GM12892 (cell line): ENCODE data around the gene CRAMP1.

Source experiments
- POLR2A ChIP-seq: IDR thresholded peaks from 2 replicates; pipeline ENCODE4 v1.6.1; 2011; ENCODE audit warnings: low read depth, low read length, control low read depth
- POLR2AphosphoS5 ChIP-seq: IDR thresholded peaks from 2 replicates; pipeline ENCODE4 v1.6.1; 2011; ENCODE audit warnings: low read depth, low read length, control low read depth
- TAF1 ChIP-seq: IDR thresholded peaks from 2 replicates; pipeline ENCODE4 v1.6.1; 2011; ENCODE audit warnings: low read depth, mild to moderate bottlenecking, control low read depth, low read length, borderline replicate concordance

DNA sequence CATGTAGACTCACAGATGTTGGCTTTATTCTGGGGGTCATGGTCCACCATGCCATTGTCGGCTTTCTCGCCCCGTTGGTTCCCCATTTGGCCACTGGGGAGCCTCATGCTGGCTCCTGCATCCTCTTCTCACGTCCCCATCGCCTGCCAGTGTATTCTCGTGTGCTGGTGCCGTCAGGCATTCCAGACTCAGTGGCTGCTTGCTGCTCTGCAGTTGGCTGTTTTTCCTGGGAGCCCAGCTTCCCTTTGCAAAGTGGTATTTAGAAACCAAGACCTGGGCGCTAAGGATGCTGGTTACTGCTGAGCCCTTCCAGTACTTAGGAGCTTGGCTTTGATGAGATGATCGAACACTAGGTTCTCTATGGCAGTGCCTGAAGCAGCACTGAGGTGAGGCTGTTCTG is 19.1 kb downstream of the CRAMP1 start:
- no peak for TF ChIP-seq POLR2AphosphoS5
- no peak for TF ChIP-seq POLR2A
- TF ChIP-seq TAF1: no peak
